Measurements from ENCODE around the gene KCNA2. TPM values are rescaled to one million over a fixed set of nuclear protein-coding genes. Genes with fewer than 3 reads are reported as not detected.

The KCNA2 gene
- total and polyA plus RNA-seq, 2 of the 4 experiments (the other 2 are of a cell fraction): not detected

DNA sequence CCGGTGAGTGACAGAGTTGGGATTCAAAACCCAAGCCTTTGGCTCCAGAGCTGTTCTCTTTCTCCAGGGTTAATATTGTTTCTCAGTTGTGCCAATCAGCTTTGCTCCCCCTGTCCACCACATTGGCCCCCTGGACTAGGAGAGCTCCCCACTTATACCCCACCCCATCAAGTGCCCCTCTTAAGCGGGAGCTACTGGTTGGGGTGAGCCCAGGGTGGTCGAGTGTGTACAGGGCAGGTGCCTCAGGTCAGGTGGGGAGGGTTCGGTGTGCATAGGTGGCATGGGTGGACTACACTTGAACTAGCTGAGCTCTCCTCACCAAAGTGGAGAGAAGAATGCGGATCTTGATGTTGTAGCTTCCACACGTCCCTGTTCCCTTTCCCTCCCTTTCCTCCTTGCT is 14.2 kb downstream of the KCNA2 start:
- Histone ChIP-seq H3K4me1 (ENCODE audit: control insufficient read depth, insufficient read depth, low read length) (no peaks in the 10 kb centered on the region), H2AFZ (replicated peaks; ENCODE audit: low read length, poor library complexity) (no peak overlapping the region), H3K27me3 (ENCODE audit: control insufficient read depth, insufficient read depth, low read length) (peaks cover 3% of the 10 kb centered on the region), H2BK15ac (ENCODE audit: low read depth, low read length) (no peak overlapping the region), H3K9me1 (ENCODE audit: insufficient read depth, low read length) (no peaks in the 10 kb centered on the region), H4K20me1 (ENCODE audit: insufficient read depth, low read length) (no peaks in the 10 kb centered on the region), H3K36me3 (ENCODE audit: control insufficient read depth, insufficient read depth, low read length) (no peaks in the 10 kb centered on the region), H3K9me3 (ENCODE audit: control insufficient read depth, insufficient read depth, low read length) (no peaks in the 10 kb centered on the region), H3K79me1 (ENCODE audit: low read depth in 1 of 2, low read length in 2 of 2) (no peaks in the 10 kb centered on the region), H4K91ac (ENCODE audit: insufficient read depth, low read depth, low read length) (no peak overlapping the region), H3K4me3 (ENCODE audit: insufficient read depth, low read depth, low read length) (no peak overlapping the region), H3K4me2 (ENCODE audit: low read depth, low read length) (no peak overlapping the region), H2BK5ac (ENCODE audit: low read depth, low read length, poor library complexity, severe bottlenecking) (no peak overlapping the region), H3K9ac (ENCODE audit: low read depth, low read length) (no peak overlapping the region), H4K5ac (ENCODE audit: low read depth, low read length) (no peak overlapping the region), H2BK120ac (ENCODE audit: low read depth, low read length) (no peak overlapping the region), H3K18ac (ENCODE audit: low read depth, low read length) (no peak overlapping the region), H3K56ac (ENCODE audit: extremely low read depth, insufficient read depth, low read length) (no peak overlapping the region), H4K8ac (ENCODE audit: low read depth in 2 of 2, low read length in 2 of 2) (no peak overlapping the region), H2AK5ac (ENCODE audit: low read depth, low read length) (no peak overlapping the region), H3K14ac (replicated peaks; ENCODE audit: low read depth, low read length) (no peak overlapping the region), H3K23ac (ENCODE audit: low read depth, low read length) (no peak overlapping the region), H2BK20ac (ENCODE audit: low read depth, low read length) (no peak overlapping the region), H2AK9ac (replicated peaks; ENCODE audit: low read depth, low read length, poor library complexity) (no peak overlapping the region), H3K27ac (ENCODE audit: insufficient read depth, low read length) (no peak overlapping the region), H3K4ac (ENCODE audit: low read depth, low read length) (no peak overlapping the region)
- intact Hi-C loops (cut with micrococcal nuclease): no loop called here
- WGBS, 2 experiments (ENCODE audit: extremely low coverage in 2 of 2, insufficient read length in 1 of 2): 100% methylated on average over 1 of the region's 6 CpGs; no CpG with 5 or more reads in 1 of the 2 experiments
- POLR2A ChIA-PET (ENCODE audit: unreplicated experiment): no interaction called here
- DNase-seq (no peak), ATAC-seq (ENCODE audit: low read depth) (no peak)
- dilution Hi-C loops (cut with HindIII; ENCODE audit: low sequenced_read_pairs, unreplicated experiment): no loop called here
- CTCF ChIA-PET: no interaction called here
- in situ Hi-C loops (cut with MboI; ENCODE audit: low sequenced_read_pairs): no loop called here
- TF ChIP-seq USF2 (IDR thresholded peaks at IDR 0.05; ENCODE audit: low read depth, low read length): no peak
- TF ChIP-seq, protein P1, sequence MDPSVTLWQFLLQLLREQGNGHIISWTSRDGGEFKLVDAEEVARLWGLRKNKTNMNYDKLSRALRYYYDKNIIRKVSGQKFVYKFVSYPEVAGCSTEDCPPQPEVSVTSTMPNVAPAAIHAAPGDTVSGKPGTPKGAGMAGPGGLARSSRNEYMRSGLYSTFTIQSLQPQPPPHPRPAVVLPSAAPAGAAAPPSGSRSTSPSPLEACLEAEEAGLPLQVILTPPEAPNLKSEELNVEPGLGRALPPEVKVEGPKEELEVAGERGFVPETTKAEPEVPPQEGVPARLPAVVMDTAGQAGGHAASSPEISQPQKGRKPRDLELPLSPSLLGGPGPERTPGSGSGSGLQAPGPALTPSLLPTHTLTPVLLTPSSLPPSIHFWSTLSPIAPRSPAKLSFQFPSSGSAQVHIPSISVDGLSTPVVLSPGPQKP (IDR thresholded peaks at IDR 0.05; ENCODE audit: borderline replicate concordance, low read depth, low read length): no peak
- TF ChIP-seq RFX5 (IDR thresholded peaks at IDR 0.05; ENCODE audit: low read depth, low read length): no peak
- TF ChIP-seq NFE2L2 (IDR thresholded peaks at IDR 0.05; ENCODE audit: low read depth, low read length): no peak
- TF ChIP-seq FOS (IDR thresholded peaks at IDR 0.05; ENCODE audit: low read depth, low read length): no peak
- TF ChIP-seq BHLHE40 (IDR thresholded peaks at IDR 0.05; ENCODE audit: low read depth, low read length): no peak
- TF ChIP-seq SMC3 (IDR thresholded peaks at IDR 0.05; ENCODE audit: low read depth, low read length): no peak
- BruUV-seq (replicated peaks): no TSS peak

All from IMR-90 (cell line).